Ovary (tissue), 9 donors: ENCODE data around the gene CDCA7L. TPM values are rescaled to one million over a fixed set of nuclear protein-coding genes. Genes with fewer than 3 reads are reported as not detected.

ENCODE experiments used
- DNase-seq, 5 donors: peaks; one replicate each; pipeline ENCODE4 v3.0.0-alpha.2; 2019 to 2020
- H3K27ac ChIP-seq, 2 donors: fragments of 200-600 bp; one replicate each; pipeline versions ENCODE4 v1.5.1 to v1.8.0; 2019 to 2022
- H3K27me3 ChIP-seq: fragments of 200-600 bp; one replicate; pipeline ENCODE4 v1.8.0; 2022
- H3K36me3 ChIP-seq: fragments of 200-600 bp; sonication (generic); one replicate; pipeline ENCODE4 v1.5.1; 2019
- H3K4me1 ChIP-seq: one replicate; pipeline ENCODE4 v1.8.1; 2013; ENCODE audit warnings: mild to moderate bottlenecking, moderate library complexity; ENCODE audit not compliant: insufficient read depth
- H3K4me3 ChIP-seq: fragments of 200-600 bp; sonication (generic); one replicate; pipeline ENCODE4 v1.5.1; 2017
- H3K9me3 ChIP-seq, 2 donors: fragments of 200-600 bp in 1 of 2; sonication (generic) in 1 of 2; one replicate each; pipeline versions ENCODE4 v1.5.1 to v1.8.1; 2013 to 2019; ENCODE audit warnings: mild to moderate bottlenecking in 1 of 2, moderate library complexity in 1 of 2
- CTCF ChIP-seq, 3 donors: fragments of 450-650 bp in 2 of 3; fragments of 200-600 bp in 1 of 3; IDR thresholded peaks; one replicate each; pipeline versions ENCODE4 v1.5.1 to v1.8.0; 2016 to 2022; ENCODE audit warnings: antibody characterized with exemption in 3 of 3, mild to moderate bottlenecking in 1 of 3
- EP300 ChIP-seq: sonication (generic); formaldehyde crosslinking; IDR thresholded peaks from one replicate; pipeline ENCODE4 v1.6.1; 2017; ENCODE audit warnings: antibody characterized with exemption
- POLR2A ChIP-seq: fragments of 450-650 bp; IDR thresholded peaks from one replicate; pipeline ENCODE4 v1.6.1; 2017; ENCODE audit warnings: antibody characterized with exemption, mild to moderate bottlenecking, moderate library complexity
- WGBS, 3 donors: extraction: QIAGEN DNeasy Blood & Tissue Kit in 1 of 3; methylation state at CpG; one replicate each; pipeline versions ENCODE4 v1.1.5 to v1.1.7; 2013 to 2017; 5-methylcytosine and 5-hydroxymethylcytosine counted together
- intact Hi-C, 4 donors: fragments of 100-400 bp; cut with DNase I; formaldehyde crosslinking; loops; one replicate each; pipeline versions ENCODE4 v1.11.0 to v1.15.1; 2022 to 2023
- polyA plus RNA-seq, 2 donors: library from polyadenylated mRNA; stranded (reverse); fragments of 200-250 nt in 1 of 2; fragments of 350-450 nt in 1 of 2; fragmentation: Illumina TruSeq in 1 of 2; extraction: RNeasy Lipid Tissue Mini Kit (QIAGEN cat#74804) in 1 of 2; gene quantifications; one replicate each; pipeline ENCODE4 v1.2.3, GENCODE V29; 2013 to 2014
- total RNA-seq, 7 donors: library from RNA; depleted of rRNA in 2 of 7; stranded (reverse); fragments of >200 nt in 2 of 7; fragmentation: NEBNext Ultra II Directional in 3 of 7; extraction: Animal tissue kit (Norgen Biotek cat#: 25700) in 3 of 7; gene quantifications; one replicate each; pipeline versions ENCODE4 v1.1.0 to v1.2.4, GENCODE V29; 2016 to 2023
- donor health status: DM: no; HTN: no; CAD: no; lungs with moderate emphysema.
- donor health status: DM: no; HTN: no; CAD: no.
- donor health status: Bipolar disorder and iron deficiency.
- donor health status: DM: yes; HTN: yes; CAD: no.
- donor health status: DM: no; HTN: no; CAD: no.
- donor health status: DM: yes; HTN: yes; CAD: no.

The CDCA7L gene
- total and polyA plus RNA-seq, 9 donors = 16.8 to 35.1 (median 26.8) TPM

- intact Hi-C loops = no loop called here
- H3K4me1 ChIP-seq = peaks cover 1% of the 10 kb centered on the region
- no peaks in the 10 kb centered on the region for H3K36me3 ChIP-seq
- H3K4me3 ChIP-seq = no peak overlapping the region
- WGBS, 3 donors = 43 to 56% (median 52%) methylated on average over 2 of the region's 2 CpGs
- DNase-seq = no peak
- no peaks in the 10 kb centered on the region for H3K9me3 ChIP-seq
- H3K27ac ChIP-seq = no peak overlapping the region
- H3K27me3 ChIP-seq = no peaks in the 10 kb centered on the region
- no peak for TF ChIP-seq CTCF (IDR thresholded peaks at IDR 0.05)
- TF ChIP-seq EP300 = no peak
- no peak for TF ChIP-seq POLR2A
These were observed 2.2 kb upstream of the CDCA7L start for GRCh38 chr7:21947946-21948345.

GRCh38 chr7:21947056-21947455, 1.4 kb upstream of the CDCA7L start:
- H3K27ac ChIP-seq = no peak overlapping the region
- peaks cover 1% of the 10 kb centered on the region for H3K4me1 ChIP-seq
- H3K27me3 ChIP-seq = no peaks in the 10 kb centered on the region
- intact Hi-C loops = no loop called here
- TF ChIP-seq CTCF (IDR thresholded peaks at IDR 0.05) (no peak), POLR2A (no peak), EP300 (no peak)
- H3K36me3 ChIP-seq = no peaks in the 10 kb centered on the region
- DNase-seq = no peak
- 72 to 80% (median 73%) methylated on average over 3 of the region's 3 CpGs for WGBS, 3 donors
- no peaks in the 10 kb centered on the region for H3K9me3 ChIP-seq
- H3K4me3 ChIP-seq = no peak overlapping the region

GRCh38 chr7:21946222-21946709, 567 bp upstream of the CDCA7L start:
- TF ChIP-seq CTCF (IDR thresholded peaks at IDR 0.05) (no peak), POLR2A (no peak), EP300 (no peak)
- no peak for DNase-seq
- H3K9me3 ChIP-seq = no peaks in the 10 kb centered on the region
- 16 to 21% (median 18%) methylated on average over 8 of the region's 8 CpGs for WGBS, 3 donors
- no peaks in the 10 kb centered on the region for H3K36me3 ChIP-seq
- intact Hi-C loops = no loop called here
- H3K27ac ChIP-seq = peak overlapping the region; percentile 85 to 87
- H3K4me1 ChIP-seq = peaks cover 1% of the 10 kb centered on the region
- peak overlapping the region; percentile 76 for H3K4me3 ChIP-seq
- no peaks in the 10 kb centered on the region for H3K27me3 ChIP-seq

- H3K4me3 ChIP-seq = peak overlapping the region; percentile 76
- peaks cover 1% of the 10 kb centered on the region for H3K4me1 ChIP-seq
- H3K9me3 ChIP-seq = no peaks in the 10 kb centered on the region
- peak in 1 of 3 donors; percentile 13 for TF ChIP-seq CTCF (IDR thresholded peaks at IDR 0.05)
- no peak for TF ChIP-seq POLR2A
- peak; percentile 24 to 57 (median 47) for DNase-seq
- intact Hi-C loops = no loop called here
- no peaks in the 10 kb centered on the region for H3K36me3 ChIP-seq
- 0 to 1% (median 1%) methylated on average over 34 of the region's 34 CpGs for WGBS, 3 donors
- H3K27me3 ChIP-seq = no peaks in the 10 kb centered on the region
- peak overlapping the region; percentile 85 to 87 for H3K27ac ChIP-seq
These were observed 864 bp downstream of the CDCA7L start for GRCh38 chr7:21944616-21945453.
